ENCODE data around the gene PLXNA1.

DNA sequence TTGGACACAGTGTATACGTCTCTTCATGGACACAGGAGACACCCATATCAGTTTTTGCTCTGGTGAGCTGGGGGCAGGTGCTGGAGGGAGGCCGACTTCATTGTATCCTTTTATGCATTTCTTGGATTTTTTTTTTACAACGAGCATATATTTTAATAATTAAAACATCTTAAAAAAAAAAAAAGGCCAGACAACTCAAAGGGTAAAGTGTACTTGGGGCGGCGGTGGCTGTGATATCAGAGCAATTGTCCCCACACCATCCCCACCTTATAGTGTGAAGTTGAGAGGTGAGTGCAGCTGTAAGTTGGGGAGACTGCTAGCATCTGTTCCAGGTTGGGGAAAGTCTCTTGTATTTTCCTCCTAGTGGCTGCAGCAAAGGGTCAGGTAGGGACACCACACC lies 12.0 kb upstream of the PLXNA1 start:
- TF ChIP-seq, protein P1, sequence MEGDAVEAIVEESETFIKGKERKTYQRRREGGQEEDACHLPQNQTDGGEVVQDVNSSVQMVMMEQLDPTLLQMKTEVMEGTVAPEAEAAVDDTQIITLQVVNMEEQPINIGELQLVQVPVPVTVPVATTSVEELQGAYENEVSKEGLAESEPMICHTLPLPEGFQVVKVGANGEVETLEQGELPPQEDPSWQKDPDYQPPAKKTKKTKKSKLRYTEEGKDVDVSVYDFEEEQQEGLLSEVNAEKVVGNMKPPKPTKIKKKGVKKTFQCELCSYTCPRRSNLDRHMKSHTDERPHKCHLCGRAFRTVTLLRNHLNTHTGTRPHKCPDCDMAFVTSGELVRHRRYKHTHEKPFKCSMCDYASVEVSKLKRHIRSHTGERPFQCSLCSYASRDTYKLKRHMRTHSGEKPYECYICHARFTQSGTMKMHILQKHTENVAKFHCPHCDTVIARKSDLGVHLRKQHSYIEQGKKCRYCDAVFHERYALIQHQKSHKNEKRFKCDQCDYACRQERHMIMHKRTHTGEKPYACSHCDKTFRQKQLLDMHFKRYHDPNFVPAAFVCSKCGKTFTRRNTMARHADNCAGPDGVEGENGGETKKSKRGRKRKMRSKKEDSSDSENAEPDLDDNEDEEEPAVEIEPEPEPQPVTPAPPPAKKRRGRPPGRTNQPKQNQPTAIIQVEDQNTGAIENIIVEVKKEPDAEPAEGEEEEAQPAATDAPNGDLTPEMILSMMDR (IDR thresholded peaks at IDR 0.05) = no peak
- TF ChIP-seq POLR2AphosphoS5 (IDR thresholded peaks at IDR 0.05; ENCODE audit: low read depth, low read length) (no peak), SIN3A (IDR thresholded peaks at IDR 0.05; ENCODE audit: borderline replicate concordance, insufficient read depth, low read depth, low read length) (no peak)

Measured in Panc1 (cell line).